HCT116 (cell line): ENCODE data around the gene SRSF5. TPM values are rescaled to one million over a fixed set of nuclear protein-coding genes. Genes with fewer than 3 reads are reported as not detected.

ENCODE experiments used
- ATAC-seq: fragments of 200-7000 bp; cut with Tn5 transposase; 2 replicates; pipeline ENCODE4 v1.9.1; 2020; ENCODE audit warnings: mild to moderate bottlenecking, moderate library complexity
- BruUV-seq: library from RNA; stranded (reverse); fragments of 400-500 nt; replicated peaks from 2 replicates; lab custom pipeline; 2021; lab: Mats Ljungman, UMichigan
- CTCF ChIA-PET: fragments of 300-600 bp; sonication (Branson Sonifier 250); formaldehyde crosslinking; loops from one replicate; lab custom pipeline; 2021; ENCODE audit warnings: antibody characterized with exemption; lab: Charles Lee
- POLR2A ChIA-PET: fragments of 300-600, 350-600 bp; sonication (Branson Sonifier 250); formaldehyde crosslinking; loops from one replicate; lab custom pipeline; 2021; ENCODE audit warnings: antibody characterized with exemption; lab: Charles Lee
- RAD21 ChIA-PET, 2 experiments: fragments of 300-600 bp; sonication (Branson Sonifier 250); formaldehyde crosslinking; loops; one replicate each; lab custom pipeline; 2023; ENCODE audit warnings: low total read pairs in 2 of 2; ENCODE audit not compliant: uncharacterized antibody in 2 of 2, unreplicated experiment in 2 of 2, low non-redundant PET in 1 of 2; lab: Charles Lee
- DNase-seq: peaks from one replicate; pipeline ENCODE4 v3.0.0-alpha.2; 2010; ENCODE audit warnings: low read depth, low spot score
- H2AFZ ChIP-seq: fragments of 200-600 bp; shearing (Covaris generic), sonication (generic); 2 replicates; pipeline ENCODE4 v1.6.1; 2017; ENCODE audit warnings: low read depth, mixed run types, mixed read lengths, antibody characterized with exemption, low read length; ENCODE audit not compliant: poor library complexity, severe bottlenecking
- H3K27ac ChIP-seq: 2 replicates; pipeline ENCODE4 v1.5.1; 2012; ENCODE audit warnings: low read depth, low read length
- H3K27me3 ChIP-seq: fragments of 200-600 bp; sonication (generic); 2 replicates; pipeline ENCODE4 v1.6.1; 2016; ENCODE audit warnings: mixed run types, low read length, mixed read lengths; ENCODE audit not compliant: insufficient read depth
- H3K36me3 ChIP-seq, 2 experiments: fragments of 200-500 bp in 1 of 2; fragments of 200-600 bp in 1 of 2; sonication (Bioruptor generic) in 1 of 2; sonication (generic) in 1 of 2; 2 replicates each; pipeline versions ENCODE4 v1.5.1 to v1.6.1; 2014 to 2016; ENCODE audit warnings: low read length in 2 of 2, inconsistent platforms in 1 of 2, mixed read lengths in 1 of 2, mixed run types in 1 of 2; ENCODE audit not compliant: insufficient read depth in 2 of 2, control insufficient read depth in 1 of 2
- H3K4me1 ChIP-seq, 2 experiments: fragments of 200-600 bp in 1 of 2; sonication (generic) in 1 of 2; 2 replicates each; pipeline versions ENCODE4 v1.5.1 to v1.6.1; 2012 to 2017; ENCODE audit warnings: low read length in 2 of 2, inconsistent platforms in 1 of 2, mild to moderate bottlenecking in 1 of 2, mixed read lengths in 1 of 2, mixed run types in 1 of 2, moderate library complexity in 1 of 2; ENCODE audit not compliant: insufficient read depth in 2 of 2, control insufficient read depth in 1 of 2
- H3K4me2 ChIP-seq: fragments of 200-600 bp; sonication (generic); 2 replicates; pipeline ENCODE4 v1.6.1; 2017; ENCODE audit warnings: mixed run types, low read length, mixed read lengths
- H3K4me3 ChIP-seq, 2 experiments: fragments of 200-600 bp in 1 of 2; sonication (generic) in 1 of 2; replicated peaks in 1 of 2; 2 replicates each; pipeline ENCODE4 v1.5.1; 2011 to 2016; ENCODE audit warnings: low read length in 2 of 2, control low read depth in 1 of 2, low read depth in 1 of 2, mild to moderate bottlenecking in 1 of 2, mixed read lengths in 1 of 2, mixed run types in 1 of 2
- H3K79me2 ChIP-seq: fragments of 200-600 bp; sonication (generic); 2 replicates; pipeline ENCODE4 v1.6.1; 2017; ENCODE audit warnings: mild to moderate bottlenecking, mixed run types, low read length, moderate library complexity, mixed read lengths; ENCODE audit not compliant: insufficient read depth
- H3K9ac ChIP-seq: fragments of 200-600 bp; sonication (generic); 2 replicates; pipeline ENCODE4 v1.6.1; 2016; ENCODE audit warnings: low read length, mixed read lengths
- H3K9me2 ChIP-seq: fragments of 200-600 bp; sonication (generic), shearing (Covaris generic); 2 replicates; pipeline ENCODE4 v1.6.1; 2017; ENCODE audit warnings: mixed run types, mild to moderate bottlenecking, moderate library complexity; ENCODE audit not compliant: insufficient read depth
- H3K9me3 ChIP-seq, 2 experiments: fragments of 200-500 bp in 1 of 2; fragments of 200-600 bp in 1 of 2; sonication (Bioruptor generic) in 1 of 2; sonication (generic) in 1 of 2; 2 replicates each; pipeline ENCODE4 v1.6.1; 2014 to 2017; ENCODE audit warnings: low read length in 2 of 2, mixed read lengths in 2 of 2, inconsistent platforms in 1 of 2, low read depth in 1 of 2, mild to moderate bottlenecking in 1 of 2, mixed run types in 1 of 2, moderate library complexity in 1 of 2; ENCODE audit not compliant: control insufficient read depth in 1 of 2, insufficient read depth in 1 of 2
- H4K20me1 ChIP-seq: fragments of 200-600 bp; sonication (generic), shearing (Covaris generic); 2 replicates; pipeline ENCODE4 v1.6.1; 2017; ENCODE audit warnings: mixed run types, mild to moderate bottlenecking, moderate library complexity; ENCODE audit not compliant: insufficient read depth
- ATF3 ChIP-seq: IDR thresholded peaks from 2 replicates; pipeline ENCODE4 v1.6.1; 2012
- CBX3 ChIP-seq: IDR thresholded peaks from 2 replicates; pipeline ENCODE4 v1.6.1; 2012; ENCODE audit warnings: low read depth
- EGR1 ChIP-seq: IDR thresholded peaks from 2 replicates; pipeline ENCODE4 v1.6.1; 2012; ENCODE audit warnings: low read depth
- ELF1 ChIP-seq: IDR thresholded peaks from 2 replicates; pipeline ENCODE4 v1.6.1; 2012; ENCODE audit warnings: low read depth, borderline replicate concordance
- EZH2 ChIP-seq: fragments of 200-600 bp; sonication (generic); IDR thresholded peaks from 2 replicates; pipeline ENCODE4 v1.6.1; 2017; ENCODE audit warnings: antibody characterized with exemption, mixed run types
- EZH2phosphoT487 ChIP-seq: fragments of 200-600 bp; IDR thresholded peaks from 2 replicates; pipeline ENCODE4 v1.6.1; 2018; ENCODE audit warnings: antibody characterized with exemption, borderline replicate concordance
- FOSL1 ChIP-seq: IDR thresholded peaks from 2 replicates; pipeline ENCODE4 v1.6.1; 2012; ENCODE audit warnings: low read depth
- POLR2A ChIP-seq: IDR thresholded peaks from 2 replicates; pipeline ENCODE4 v1.7.0; 2011; ENCODE audit warnings: borderline replicate concordance; ENCODE audit not compliant: insufficient read depth, insufficient read length; ENCODE audit errors: extremely low read depth
- POLR2AphosphoS5 ChIP-seq: IDR thresholded peaks from 2 replicates; pipeline ENCODE4 v1.6.1; 2011; ENCODE audit warnings: mild to moderate bottlenecking, low read depth, low read length, moderate library complexity
- RAD21 ChIP-seq: IDR thresholded peaks from 2 replicates; pipeline ENCODE4 v1.6.1; 2012; ENCODE audit warnings: low read depth, mild to moderate bottlenecking
- SIN3A ChIP-seq: IDR thresholded peaks from 2 replicates; pipeline ENCODE4 v1.6.1; 2012; ENCODE audit warnings: low read depth
- SP1 ChIP-seq: IDR thresholded peaks from 2 replicates; pipeline ENCODE4 v1.6.1; 2012; ENCODE audit warnings: low read depth
- TCF7L2 ChIP-seq: IDR thresholded peaks from 2 replicates; pipeline ENCODE4 v1.7.0; 2011; ENCODE audit warnings: borderline replicate concordance, inconsistent platforms; ENCODE audit not compliant: insufficient read depth, insufficient read length; ENCODE audit errors: extremely low read depth
- YY1 ChIP-seq: IDR thresholded peaks from 2 replicates; pipeline ENCODE4 v1.6.1; 2011; ENCODE audit warnings: low read length, low read depth, moderate library complexity, mild to moderate bottlenecking; ENCODE audit not compliant: insufficient replicate concordance; ENCODE audit errors: extremely low read depth
- ZBTB33 ChIP-seq: IDR thresholded peaks from 2 replicates; pipeline ENCODE4 v1.6.1; 2011; ENCODE audit warnings: mild to moderate bottlenecking, low read length, moderate library complexity; ENCODE audit not compliant: insufficient replicate concordance; ENCODE audit errors: extremely low read depth
- ZFX ChIP-seq: fragments of 450-650 bp; IDR thresholded peaks from 2 replicates; pipeline ENCODE4 v1.6.1; 2017
- intact Hi-C: fragments of 100-400 bp; cut with micrococcal nuclease; formaldehyde crosslinking; loops from 2 replicates; pipeline ENCODE4 v1.10.0; 2022
- total RNA-seq: library from RNA; stranded (reverse); gene quantifications from one replicate; pipeline ENCODE4 v1.2.1, GENCODE V29; 2021; ENCODE audit not compliant: unreplicated experiment

SRSF5 gene
- total RNA-seq, 1 experiment from 2014 or later = 258 TPM

GRCh38 chr14:69753860-69754259 lies 13.1 kb upstream of the SRSF5 start:
- POLR2A ChIA-PET = no interaction called here
- no peaks in the 10 kb centered on the region for H3K79me2 ChIP-seq
- no peaks in the 10 kb centered on the region for H3K9me2 ChIP-seq
- ATAC-seq (no peak), DNase-seq (no peak)
- H3K9me3 ChIP-seq = no peaks in the 10 kb centered on the region
- H3K9ac ChIP-seq = no peak overlapping the region
- H3K36me3 ChIP-seq = no peaks in the 10 kb centered on the region
- TF ChIP-seq CBX3 (no peak), POLR2A (no peak), POLR2AphosphoS5 (no peak)
- H3K27ac ChIP-seq = no peak overlapping the region
- RAD21 ChIA-PET = no interaction called here
- no peak overlapping the region for H3K4me3 ChIP-seq
- CTCF ChIA-PET = no interaction called here
- no TSS peak for BruUV-seq
- no peak overlapping the region for H3K4me2 ChIP-seq
- no peaks in the 10 kb centered on the region for H4K20me1 ChIP-seq
- no peak overlapping the region for H2AFZ ChIP-seq
- intact Hi-C loops = no loop called here
- H3K4me1 ChIP-seq = no peaks in the 10 kb centered on the region
- H3K27me3 ChIP-seq = no peaks in the 10 kb centered on the region

- H3K4me1 ChIP-seq = no peaks in the 10 kb centered on the region
Observed at GRCh38 chr14:69754487-69754886, 12.5 kb upstream of the SRSF5 start.

More at GRCh38 chr14:69754487-69754886, 12.5 kb upstream of the SRSF5 start:
- H3K36me3 ChIP-seq = no peaks in the 10 kb centered on the region
- H4K20me1 ChIP-seq = no peaks in the 10 kb centered on the region
- intact Hi-C loops = no loop called here
- H3K9ac ChIP-seq = no peak overlapping the region
- H2AFZ ChIP-seq = no peak overlapping the region
- ATAC-seq = no peak
- no peaks in the 10 kb centered on the region for H3K9me3 ChIP-seq
- no peaks in the 10 kb centered on the region for H3K9me2 ChIP-seq
- no peaks in the 10 kb centered on the region for H3K79me2 ChIP-seq
- ChIA-PET RAD21 (no interaction called here), CTCF (no interaction called here), POLR2A (interaction anchor here (1.4 kb wide), 1 partner anchor 12 kb away, joined by 4 read pairs; the partner anchor contains the start of gene SRSF5)
- no peak for DNase-seq
- no peak overlapping the region for H3K27ac ChIP-seq
- H3K27me3 ChIP-seq = no peaks in the 10 kb centered on the region
- BruUV-seq = no TSS peak
- TF ChIP-seq SIN3A (no peak), ELF1 (no peak), EZH2phosphoT487 (no peak), POLR2A (no peak), FOSL1 (no peak), RAD21 (no peak), CBX3 (no peak), EZH2 (no peak), EGR1 (no peak), ZFX (no peak), SP1 (no peak), YY1 (no peak), TCF7L2 (no peak), ATF3 (no peak), ZBTB33 (no peak)
- H3K4me2 ChIP-seq = no peak overlapping the region
- H3K4me3 ChIP-seq = no peak overlapping the region
